GM12872 (cell line): ENCODE measurements around the gene TMED6.

Experiments used
- CTCF ChIP-seq: IDR thresholded peaks from 3 replicates; pipeline ENCODE4 v1.5.1; 2011; ENCODE audit warnings: low read depth, mild to moderate bottlenecking, low read length, moderate library complexity; ENCODE audit not compliant: insufficient read depth

TMED6 gene

DNA sequence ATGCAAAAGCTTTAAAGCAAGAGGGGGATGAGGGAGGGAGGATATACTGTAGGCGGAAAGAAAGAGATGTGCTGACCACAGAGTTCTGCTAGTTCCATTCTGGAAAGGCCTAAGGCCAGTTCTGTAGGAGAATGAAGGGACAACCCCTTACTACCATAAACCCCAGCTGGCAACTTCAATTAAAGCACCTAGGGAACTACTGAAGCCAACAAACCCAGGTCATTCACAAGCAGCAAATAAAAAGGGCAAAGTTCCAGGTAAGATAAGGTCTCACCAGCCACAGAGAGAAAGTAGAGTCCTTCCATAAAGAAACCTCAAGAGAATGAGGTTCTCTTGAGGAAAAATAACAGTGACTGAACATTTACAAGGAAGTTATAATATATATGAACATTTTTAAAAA lies 21.4 kb upstream of the TMED6 start:
- TF ChIP-seq CTCF = no peak

DNA sequence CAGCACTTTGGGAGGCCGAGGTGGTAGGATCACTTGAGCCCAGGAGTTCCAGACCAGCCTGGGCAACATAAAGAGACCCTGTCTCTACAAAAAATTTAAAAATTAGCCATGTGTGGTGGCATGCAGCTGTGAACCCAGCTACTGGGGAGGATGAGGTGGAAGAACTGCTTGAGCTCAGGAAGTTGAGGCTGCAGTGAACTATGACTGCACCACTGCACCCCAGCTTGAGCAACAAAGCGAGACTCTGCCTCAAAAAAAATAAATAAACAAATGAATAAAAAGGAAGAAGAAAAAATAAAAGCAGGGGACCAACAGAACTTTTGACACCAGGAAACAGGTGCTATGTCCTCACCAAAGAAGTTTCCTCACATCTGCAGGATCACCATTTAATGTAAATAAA lies 20.0 kb upstream of the TMED6 start:
- TF ChIP-seq CTCF = no peak

GRCh38 chr16:69368866-69369265 lies 17.3 kb upstream of the TMED6 start:
- TF ChIP-seq CTCF = no peak

DNA sequence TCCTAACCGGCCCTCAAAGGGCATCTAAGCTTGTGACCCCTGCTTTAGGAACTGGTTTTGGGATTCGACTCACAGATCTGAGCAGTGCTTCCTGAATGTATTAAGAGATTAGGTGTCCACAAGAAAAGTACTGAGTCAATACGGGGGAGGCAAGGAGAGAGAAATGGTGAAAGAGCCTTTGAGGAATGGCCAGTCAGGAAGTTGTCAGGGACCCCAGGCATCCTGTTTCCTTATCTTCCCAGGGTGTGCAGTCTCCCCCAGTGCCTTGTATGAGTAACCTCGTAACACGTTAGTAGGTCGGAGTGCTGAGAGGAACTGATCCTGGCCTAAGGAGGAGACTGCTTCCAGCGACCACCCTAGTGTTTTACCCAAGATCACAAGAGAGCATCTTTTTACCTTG lies 16.4 kb upstream of the TMED6 start:
- no peak for TF ChIP-seq CTCF

- no peak for TF ChIP-seq CTCF
Observed at GRCh38 chr16:69366431-69366830, 14.8 kb upstream of the TMED6 start.

GRCh38 chr16:69365901-69366300 lies 14.3 kb upstream of the TMED6 start:
- TF ChIP-seq CTCF = no peak

- no peak for TF ChIP-seq CTCF
Observed at GRCh38 chr16:69364088-69364487, 12.5 kb upstream of the TMED6 start.

DNA sequence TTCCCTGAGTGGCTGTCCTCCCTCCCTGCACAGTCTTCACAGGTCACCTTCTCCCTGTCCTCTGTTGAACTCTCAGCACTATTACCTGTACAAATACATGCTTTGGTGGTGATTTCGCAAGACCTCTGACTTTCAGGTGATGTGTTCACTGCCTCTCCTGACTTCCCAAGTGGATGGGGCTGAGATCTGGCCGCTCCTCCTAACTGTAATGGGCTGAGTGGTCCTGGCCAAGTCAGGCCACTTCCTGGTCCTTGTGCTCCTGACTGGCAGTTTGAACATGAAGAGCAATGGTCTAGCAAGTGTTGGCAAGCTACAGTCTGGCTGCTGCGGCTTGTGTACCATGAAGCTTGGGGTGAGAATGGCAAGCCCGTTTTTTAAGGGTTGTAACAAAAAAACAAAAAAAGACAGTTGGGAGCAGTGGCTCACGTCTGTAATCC lies 11.7 kb upstream of the TMED6 start:
- no peak for TF ChIP-seq CTCF
